Peyer's patch (tissue), 4 donors: ENCODE measurements around the gene ZKSCAN3. TPM values are rescaled to one million over a fixed set of nuclear protein-coding genes. Genes with fewer than 3 reads are reported as not detected.

Experiments used
- DNase-seq, 3 donors: peaks; one replicate each; pipeline ENCODE4 v3.0.0-alpha.2; 2017 to 2019
- H3K27ac ChIP-seq, 4 donors: fragments of 200-600 bp; sonication (generic); one replicate each; pipeline ENCODE4 v1.5.1; 2016 to 2019
- H3K27me3 ChIP-seq, 2 donors: fragments of 200-600 bp; sonication (generic); one replicate each; pipeline ENCODE4 v1.5.1; 2019
- H3K36me3 ChIP-seq, 3 donors: fragments of 200-600 bp; sonication (generic); one replicate each; pipeline ENCODE4 v1.5.1; 2016 to 2019
- H3K4me1 ChIP-seq, 4 donors: fragments of 200-600 bp; sonication (generic); one replicate each; pipeline ENCODE4 v1.5.1; 2016 to 2019
- H3K4me3 ChIP-seq, 4 donors: fragments of 200-600 bp; sonication (generic); 1 replicate in 3 of 4; 2 replicates in 1 of 4; pipeline ENCODE4 v1.5.1; 2016 to 2019; ENCODE audit warnings: mild to moderate bottlenecking in 1 of 4
- H3K9me3 ChIP-seq, 4 donors: fragments of 200-600 bp; sonication (generic); one replicate each; pipeline ENCODE4 v1.5.1; 2016 to 2019; ENCODE audit warnings: mild to moderate bottlenecking in 1 of 4
- CTCF ChIP-seq, 6 experiments: fragments of 450-650 bp in 4 of 6; fragments of 200-600 bp in 2 of 6; sonication (generic) in 1 of 6; IDR thresholded peaks; one replicate each; pipeline ENCODE4 v1.5.1; 2017 to 2019; ENCODE audit warnings: antibody characterized with exemption in 6 of 6, mild to moderate bottlenecking in 3 of 6, moderate library complexity in 1 of 6
- POLR2A ChIP-seq, 2 donors: fragments of 450-650 bp; IDR thresholded peaks; one replicate each; pipeline ENCODE4 v1.5.1; 2017; ENCODE audit warnings: antibody characterized with exemption in 2 of 2, mild to moderate bottlenecking in 2 of 2, moderate library complexity in 2 of 2
- total RNA-seq, 4 donors: library from RNA; depleted of rRNA; stranded (reverse); fragments of >200 nt; gene quantifications; one replicate each; pipeline ENCODE4 v1.1.0, GENCODE V29; 2016

ZKSCAN3 gene
- total RNA-seq, 4 donors from 2014 or later, result 2.5 to 7.0 (median 4.6) TPM

GRCh38 chr6:28322661-28323060 lies 27.1 kb upstream of the ZKSCAN3 start:
- H3K9me3 ChIP-seq, result peaks cover 0 to 23% (median 11%) of the 10 kb centered on the region in 4 donors
- H3K4me1 ChIP-seq, result no peaks in the 10 kb centered on the region
- no peaks in the 10 kb centered on the region for H3K27me3 ChIP-seq
- H3K36me3 ChIP-seq, result peaks cover 0 to 23% (median 0%) of the 10 kb centered on the region in 3 donors
- TF ChIP-seq POLR2A (IDR thresholded peaks at IDR 0.05) (no peak), CTCF (IDR thresholded peaks at IDR 0.05) (no peak)
- H3K27ac ChIP-seq, result no peak overlapping the region
- no peak overlapping the region for H3K4me3 ChIP-seq
- DNase-seq, result no peak

GRCh38 chr6:28323813-28324424 lies 25.8 kb upstream of the ZKSCAN3 start:
- Histone ChIP-seq H3K4me3 (no peak overlapping the region), H3K9me3 (peaks cover 0 to 26% (median 11%) of the 10 kb centered on the region in 4 donors), H3K27ac (no peak overlapping the region), H3K4me1 (no peaks in the 10 kb centered on the region), H3K36me3 (peaks cover 0 to 23% (median 0%) of the 10 kb centered on the region in 3 donors), H3K27me3 (no peaks in the 10 kb centered on the region)
- no peak for DNase-seq
- TF ChIP-seq POLR2A (IDR thresholded peaks at IDR 0.05) (no peak), CTCF (IDR thresholded peaks at IDR 0.05) (no peak)

GRCh38 chr6:28326371-28326948 lies 23.3 kb upstream of the ZKSCAN3 start:
- Histone ChIP-seq H3K36me3 (peaks cover 0 to 23% (median 0%) of the 10 kb centered on the region in 3 donors), H3K4me3 (no peak overlapping the region), H3K27ac (no peak overlapping the region), H3K4me1 (no peaks in the 10 kb centered on the region), H3K27me3 (no peaks in the 10 kb centered on the region), H3K9me3 (peaks cover 0 to 26% (median 11%) of the 10 kb centered on the region in 4 donors)
- TF ChIP-seq POLR2A (IDR thresholded peaks at IDR 0.05) (no peak), CTCF (IDR thresholded peaks at IDR 0.05) (no peak)
- DNase-seq, result no peak

- no peak for TF ChIP-seq CTCF (IDR thresholded peaks at IDR 0.05)
- no peak for TF ChIP-seq POLR2A (IDR thresholded peaks at IDR 0.05)
- DNase-seq, result no peak
- H3K27me3 ChIP-seq, result no peaks in the 10 kb centered on the region
- H3K36me3 ChIP-seq, result peaks cover 0 to 23% (median 0%) of the 10 kb centered on the region in 3 donors
- no peak overlapping the region for H3K27ac ChIP-seq
- peaks cover 0 to 26% (median 11%) of the 10 kb centered on the region in 4 donors for H3K9me3 ChIP-seq
- no peaks in the 10 kb centered on the region for H3K4me1 ChIP-seq
- no peak overlapping the region for H3K4me3 ChIP-seq
These were observed 19.7 kb upstream of the ZKSCAN3 start for GRCh38 chr6:28330041-28330440.

- no peak for DNase-seq
- H3K27ac ChIP-seq, result no peak overlapping the region
- TF ChIP-seq POLR2A (IDR thresholded peaks at IDR 0.05), result no peak
- no peak for TF ChIP-seq CTCF (IDR thresholded peaks at IDR 0.05)
- no peaks in the 10 kb centered on the region for H3K9me3 ChIP-seq
- H3K4me3 ChIP-seq, result no peak overlapping the region
- H3K36me3 ChIP-seq, result no peaks in the 10 kb centered on the region
- H3K4me1 ChIP-seq, result no peaks in the 10 kb centered on the region
- no peaks in the 10 kb centered on the region for H3K27me3 ChIP-seq
These were observed 16.7 kb upstream of the ZKSCAN3 start for GRCh38 chr6:28333047-28333446.
